Endothelial cell of umbilical vein (primary cell): ENCODE results near the gene CLEC4E. TPM values are rescaled to one million over a fixed set of nuclear protein-coding genes. Genes with fewer than 3 reads are reported as not detected.

ENCODE experiments used
- BruUV-seq: library from RNA; stranded (reverse); fragments of 400-500 nt; replicated peaks from 2 replicates; lab custom pipeline; 2021; lab: Mats Ljungman, UMichigan
- CTCF ChIA-PET: fragments of 300-600, 350-600 bp; sonication (Branson Sonifier 250); formaldehyde crosslinking; loops from one replicate; lab custom pipeline; 2021; ENCODE audit warnings: antibody characterized with exemption, inconsistent platforms; lab: Charles Lee
- POLR2A ChIA-PET: fragments of 300-600, 350-600 bp; sonication (Branson Sonifier 250); formaldehyde crosslinking; loops from one replicate; lab custom pipeline; 2021; ENCODE audit warnings: antibody characterized with exemption, inconsistent platforms; lab: Charles Lee
- DNase-seq: peaks from one replicate; pipeline ENCODE4 v3.0.0-alpha.2; 2011; ENCODE audit warnings: low read depth, low spot score
- FAIRE-seq: peaks from 2 replicates; lab custom pipeline; 2011; peaks lifted over from hg19 to GRCh38; lab: Jason Lieb, UNC
- H2AFZ ChIP-seq: 2 replicates; pipeline ENCODE4 v1.6.0; 2012; ENCODE audit warnings: low read depth, low read length, control low read depth, inconsistent platforms
- H3K27ac ChIP-seq: 2 replicates; pipeline ENCODE4 v1.5.1; 2011; ENCODE audit warnings: low read depth, mild to moderate bottlenecking, control low read depth, low read length, moderate library complexity; ENCODE audit not compliant: insufficient read depth
- H3K27me3 ChIP-seq, 2 experiments: 2 replicates each; pipeline versions ENCODE4 v1.6.0 to v1.6.1; 2011; ENCODE audit warnings: low read length in 2 of 2, mixed read lengths in 1 of 2; ENCODE audit not compliant: control insufficient read depth in 2 of 2, insufficient read depth in 2 of 2
- H3K36me3 ChIP-seq, 2 experiments: 2 replicates in 1 of 2; 3 replicates in 1 of 2; pipeline ENCODE4 v1.5.1; 2011; ENCODE audit warnings: low read length in 2 of 2, mild to moderate bottlenecking in 1 of 2, moderate library complexity in 1 of 2; ENCODE audit not compliant: control insufficient read depth in 2 of 2, insufficient read depth in 2 of 2; ENCODE audit errors: extremely low read depth in 1 of 2
- H3K4me1 ChIP-seq: 3 replicates; pipeline ENCODE4 v1.5.1; 2011; ENCODE audit warnings: mild to moderate bottlenecking, low read length; ENCODE audit not compliant: control insufficient read depth, insufficient read depth; ENCODE audit errors: extremely low read depth
- H3K4me2 ChIP-seq: 2 replicates; pipeline ENCODE4 v1.6.1; 2011; ENCODE audit warnings: low read length, control low read depth, mixed read lengths; ENCODE audit not compliant: insufficient read depth
- H3K4me3 ChIP-seq, 3 experiments: fragments of 200-600 bp in 1 of 3; sonication (generic), shearing (Covaris generic) in 1 of 3; replicated peaks in 1 of 3; 2 replicates each; pipeline ENCODE4 v1.5.1; 2011 to 2016; ENCODE audit warnings: control low read depth in 3 of 3, low read length in 3 of 3, mild to moderate bottlenecking in 2 of 3, inconsistent platforms in 1 of 3, low read depth in 1 of 3, moderate library complexity in 1 of 3; ENCODE audit not compliant: insufficient read depth in 1 of 3
- H3K79me2 ChIP-seq: 2 replicates; pipeline ENCODE4 v1.6.0; 2012; ENCODE audit warnings: low read length, inconsistent platforms; ENCODE audit not compliant: control insufficient read depth, insufficient read depth
- H3K9ac ChIP-seq: replicated peaks from 2 replicates; pipeline ENCODE3; 2011; ENCODE audit warnings: low read length, control low read depth; ENCODE audit not compliant: insufficient read depth; ENCODE audit errors: extremely low read depth
- H3K9me1 ChIP-seq: replicated peaks from 3 replicates; pipeline ENCODE4 v1.6.0; 2011; ENCODE audit warnings: mild to moderate bottlenecking, low read length; ENCODE audit not compliant: control insufficient read depth, insufficient read depth; ENCODE audit errors: extremely low read depth
- H3K9me3 ChIP-seq: replicated peaks from 2 replicates; pipeline ENCODE4 v1.5.1; 2012; ENCODE audit warnings: low read length, inconsistent platforms; ENCODE audit not compliant: control insufficient read depth, insufficient read depth
- H4K20me1 ChIP-seq: replicated peaks from 2 replicates; pipeline ENCODE3; 2011; ENCODE audit warnings: mild to moderate bottlenecking, low read length; ENCODE audit not compliant: control insufficient read depth, insufficient read depth; ENCODE audit errors: extremely low read depth
- EZH2 ChIP-seq: IDR thresholded peaks from 2 replicates; pipeline ENCODE4 v1.6.1; 2012; ENCODE audit warnings: borderline replicate concordance, low read depth, mild to moderate bottlenecking, moderate library complexity, low read length, inconsistent platforms; ENCODE audit not compliant: severe bottlenecking
- FOS ChIP-seq: IDR thresholded peaks from 2 replicates; pipeline ENCODE4 v1.6.1; 2011; ENCODE audit warnings: mild to moderate bottlenecking, low read length, moderate library complexity, borderline replicate concordance; ENCODE audit not compliant: insufficient read depth
- JUN ChIP-seq: IDR thresholded peaks from 2 replicates; pipeline ENCODE4 v1.6.1; 2011; ENCODE audit warnings: borderline replicate concordance, low read depth; ENCODE audit not compliant: insufficient read length, insufficient read depth
- MYC ChIP-seq: IDR thresholded peaks from one replicate; pipeline ENCODE4 v1.6.1; 2011; ENCODE audit warnings: mild to moderate bottlenecking, low read depth, low read length
- POLR2A ChIP-seq: IDR thresholded peaks from 2 replicates; pipeline ENCODE4 v1.6.1; 2012; ENCODE audit warnings: low read depth, mild to moderate bottlenecking, control low read depth, low read length
- dilution Hi-C: fragments of 300-500 bp; cut with MboI; formaldehyde crosslinking; loops from one replicate; pipeline ENCODE4 v1.15.0; 2019; ENCODE audit warnings: low sequenced_read_pairs; ENCODE audit not compliant: extremely low pct_ligation_motif_present
- intact Hi-C: fragments of 100-400 bp; cut with micrococcal nuclease; formaldehyde crosslinking; loops from one replicate; pipeline ENCODE4 v1.10.0; 2022
- polyA plus RNA-seq, 4 experiments: library from polyadenylated mRNA; depleted of rRNA in 3 of 4; stranded (reverse) in 3 of 4; unstranded in 1 of 4; fragments of >200 nt; gene quantifications; 2 replicates each; pipeline versions ENCODE4 v1.2.1 to v1.2.3, GENCODE V29; 2011 to 2012; ENCODE audit warnings: missing spikeins in 1 of 4
- total RNA-seq: library from RNA; stranded (reverse); gene quantifications from 2 replicates; pipeline ENCODE4 v1.2.3, GENCODE V29; 2021
- TF ChIP-seq, protein P1 (sequence below), 2 donors: IDR thresholded peaks; 1 replicate in 1 of 2; 2 replicates in 1 of 2; pipeline ENCODE4 v1.5.1; 2011; ENCODE audit warnings: low read length in 2 of 2, mild to moderate bottlenecking in 2 of 2, moderate library complexity in 2 of 2, control low read depth in 1 of 2, inconsistent platforms in 1 of 2, low read depth in 1 of 2; ENCODE audit not compliant: insufficient read depth in 1 of 2; ENCODE audit errors: extremely low read depth in 1 of 2

CLEC4E gene
- total and polyA plus RNA-seq, 2 donors (not counting 3 experiments of a cell fraction or from before 2014, with no cell fraction given): not detected

- FAIRE-seq (no peak), DNase-seq (no peak)
- ChIA-PET CTCF (no interaction called here), POLR2A (no interaction called here)
- H3K27me3 ChIP-seq: peaks cover 3 to 10% of the 10 kb centered on the region in 2 experiments
- TF ChIP-seq MYC (no peak), POLR2A (no peak), EZH2 (no peak), JUN (no peak), FOS (no peak)
- TF ChIP-seq, protein P1, sequence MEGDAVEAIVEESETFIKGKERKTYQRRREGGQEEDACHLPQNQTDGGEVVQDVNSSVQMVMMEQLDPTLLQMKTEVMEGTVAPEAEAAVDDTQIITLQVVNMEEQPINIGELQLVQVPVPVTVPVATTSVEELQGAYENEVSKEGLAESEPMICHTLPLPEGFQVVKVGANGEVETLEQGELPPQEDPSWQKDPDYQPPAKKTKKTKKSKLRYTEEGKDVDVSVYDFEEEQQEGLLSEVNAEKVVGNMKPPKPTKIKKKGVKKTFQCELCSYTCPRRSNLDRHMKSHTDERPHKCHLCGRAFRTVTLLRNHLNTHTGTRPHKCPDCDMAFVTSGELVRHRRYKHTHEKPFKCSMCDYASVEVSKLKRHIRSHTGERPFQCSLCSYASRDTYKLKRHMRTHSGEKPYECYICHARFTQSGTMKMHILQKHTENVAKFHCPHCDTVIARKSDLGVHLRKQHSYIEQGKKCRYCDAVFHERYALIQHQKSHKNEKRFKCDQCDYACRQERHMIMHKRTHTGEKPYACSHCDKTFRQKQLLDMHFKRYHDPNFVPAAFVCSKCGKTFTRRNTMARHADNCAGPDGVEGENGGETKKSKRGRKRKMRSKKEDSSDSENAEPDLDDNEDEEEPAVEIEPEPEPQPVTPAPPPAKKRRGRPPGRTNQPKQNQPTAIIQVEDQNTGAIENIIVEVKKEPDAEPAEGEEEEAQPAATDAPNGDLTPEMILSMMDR (IDR thresholded peaks at IDR 0.05; ENCODE audit: extremely low read depth in 1 of 2, insufficient read depth in 1 of 2, low read depth in 1 of 2, low read length in 2 of 2): no peak
- no peaks in the 10 kb centered on the region for H4K20me1 ChIP-seq
- no peak overlapping the region for H2AFZ ChIP-seq
- intact Hi-C loops (no loop called here), dilution Hi-C loops (no loop called here)
- no peak overlapping the region for H3K4me2 ChIP-seq
- no peak overlapping the region for H3K9ac ChIP-seq
- H3K36me3 ChIP-seq: no peaks in the 10 kb centered on the region
- BruUV-seq: no TSS peak
- H3K79me2 ChIP-seq: no peaks in the 10 kb centered on the region
- H3K9me3 ChIP-seq: no peaks in the 10 kb centered on the region
- no peak overlapping the region for H3K27ac ChIP-seq
- H3K9me1 ChIP-seq: no peaks in the 10 kb centered on the region
- no peak overlapping the region for H3K4me3 ChIP-seq
- H3K4me1 ChIP-seq: no peaks in the 10 kb centered on the region
These were observed 8.7 kb downstream of the CLEC4E start for GRCh38 chr12:8532045-8532444.
